Panc1 (cell line): Measurements from ENCODE around the gene ATP1B3.
A peak's percentile ranks its signal among the peaks of the same experiment; 100 is the strongest.

Source experiments
- TCF7L2 ChIP-seq: IDR thresholded peaks from 2 replicates; pipeline ENCODE4 v1.6.1; 2011; ENCODE audit warnings: mild to moderate bottlenecking, low read depth, low read length, inconsistent platforms
- TF ChIP-seq, protein P1 (sequence below): fragments of 450-650 bp; IDR thresholded peaks from 2 replicates; pipeline ENCODE4 v1.5.1; 2017; ENCODE audit warnings: mild to moderate bottlenecking

GRCh38 chr3:141876891-141877621 is 613 bp downstream of the ATP1B3 start:
- TF ChIP-seq, protein P1, sequence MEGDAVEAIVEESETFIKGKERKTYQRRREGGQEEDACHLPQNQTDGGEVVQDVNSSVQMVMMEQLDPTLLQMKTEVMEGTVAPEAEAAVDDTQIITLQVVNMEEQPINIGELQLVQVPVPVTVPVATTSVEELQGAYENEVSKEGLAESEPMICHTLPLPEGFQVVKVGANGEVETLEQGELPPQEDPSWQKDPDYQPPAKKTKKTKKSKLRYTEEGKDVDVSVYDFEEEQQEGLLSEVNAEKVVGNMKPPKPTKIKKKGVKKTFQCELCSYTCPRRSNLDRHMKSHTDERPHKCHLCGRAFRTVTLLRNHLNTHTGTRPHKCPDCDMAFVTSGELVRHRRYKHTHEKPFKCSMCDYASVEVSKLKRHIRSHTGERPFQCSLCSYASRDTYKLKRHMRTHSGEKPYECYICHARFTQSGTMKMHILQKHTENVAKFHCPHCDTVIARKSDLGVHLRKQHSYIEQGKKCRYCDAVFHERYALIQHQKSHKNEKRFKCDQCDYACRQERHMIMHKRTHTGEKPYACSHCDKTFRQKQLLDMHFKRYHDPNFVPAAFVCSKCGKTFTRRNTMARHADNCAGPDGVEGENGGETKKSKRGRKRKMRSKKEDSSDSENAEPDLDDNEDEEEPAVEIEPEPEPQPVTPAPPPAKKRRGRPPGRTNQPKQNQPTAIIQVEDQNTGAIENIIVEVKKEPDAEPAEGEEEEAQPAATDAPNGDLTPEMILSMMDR, result peak; percentile 4; the same call in 1 of the 2 replicates
- no peak for TF ChIP-seq TCF7L2
